Measurements from ENCODE around the gene MYLK4.

Gene MYLK4

GRCh38 chr6:2732503-2733089 lies 18.1 kb downstream of the MYLK4 start:
- DNase-seq = no peak

GRCh38 chr6:2731281-2731909 lies 19.3 kb downstream of the MYLK4 start:
- no peak for DNase-seq

- DNase-seq = no peak
Measured at GRCh38 chr6:2730353-2731107, 20.2 kb downstream of the MYLK4 start.

- no peak for DNase-seq
Measured at GRCh38 chr6:2729921-2730320, 20.8 kb downstream of the MYLK4 start.

GRCh38 chr6:2725999-2726567 lies 24.6 kb downstream of the MYLK4 start:
- DNase-seq = no peak

GRCh38 chr6:2725364-2725988 lies 25.2 kb downstream of the MYLK4 start:
- DNase-seq = no peak

- no peak for DNase-seq
Measured at GRCh38 chr6:2721219-2721618, 29.5 kb downstream of the MYLK4 start.

- DNase-seq = no peak
Measured at GRCh38 chr6:2719093-2719455, 31.6 kb downstream of the MYLK4 start.

- no peak for DNase-seq
Measured at GRCh38 chr6:2718334-2719092, 32.2 kb downstream of the MYLK4 start.

GRCh38 chr6:2716936-2717700 lies 33.6 kb downstream of the MYLK4 start:
- DNase-seq = no peak

- DNase-seq = no peak
Measured at GRCh38 chr6:2715737-2716136, 35.0 kb downstream of the MYLK4 start.

GRCh38 chr6:2714111-2714895 lies 36.4 kb downstream of the MYLK4 start:
- no peak for DNase-seq

GRCh38 chr6:2713473-2714110 lies 37.1 kb downstream of the MYLK4 start:
- no peak for DNase-seq

- no peak for DNase-seq
Measured at GRCh38 chr6:2712102-2712501, 38.6 kb downstream of the MYLK4 start.

- DNase-seq = no peak
Measured at GRCh38 chr6:2710412-2710811, 40.3 kb downstream of the MYLK4 start.

GRCh38 chr6:2708456-2708855 lies 42.3 kb downstream of the MYLK4 start:
- DNase-seq = no peak

- no peak for DNase-seq
Measured at GRCh38 chr6:2706558-2706957, 44.2 kb downstream of the MYLK4 start.

GRCh38 chr6:2705256-2705655 lies 45.5 kb downstream of the MYLK4 start:
- DNase-seq = no peak

- no peak for DNase-seq
Measured at GRCh38 chr6:2697291-2697690, 53.4 kb downstream of the MYLK4 start.

- DNase-seq = no peak
Measured at GRCh38 chr6:2695454-2696095, 55.1 kb downstream of the MYLK4 start.

Measured in retina (tissue), 1 donor.